GM23338 (cell line): ENCODE results near the gene SHB.

ENCODE experiments used
- CREB1 ChIP-seq: fragments of 250-450 bp; sonication (Bioruptor Pico); IDR thresholded peaks from 2 replicates; pipeline ENCODE4 v1.5.0; 2020; ENCODE audit warnings: low read depth, mild to moderate bottlenecking, moderate library complexity
- EZH2 ChIP-seq: fragments of 200-600 bp; sonication (generic); IDR thresholded peaks from one replicate; pipeline ENCODE4 v1.8.0; 2017; ENCODE audit warnings: antibody characterized with exemption, mild to moderate bottlenecking, low read depth; ENCODE audit not compliant: unreplicated experiment
- EZH2phosphoT487 ChIP-seq: fragments of 200-600 bp; sonication (generic); IDR thresholded peaks from one replicate; pipeline ENCODE4 v1.8.1; 2018; ENCODE audit warnings: antibody characterized with exemption; ENCODE audit not compliant: unreplicated experiment
- NANOG ChIP-seq: IDR thresholded peaks from 2 replicates; pipeline ENCODE4 v1.6.1; 2016; ENCODE audit warnings: antibody characterized with exemption, borderline replicate concordance
- POLR2AphosphoS5 ChIP-seq: IDR thresholded peaks from 2 replicates; pipeline ENCODE4 v1.6.1; 2016; ENCODE audit warnings: antibody characterized with exemption, low read depth
- ZNF331 ChIP-seq: fragments of 250-450 bp; sonication (Bioruptor Pico); IDR thresholded peaks from 2 replicates; pipeline ENCODE4 v1.5.0; 2020; ENCODE audit warnings: low read depth, mild to moderate bottlenecking, moderate library complexity
- TF ChIP-seq, protein P1 (sequence below), 2 experiments: fragments of 200-600 bp in 1 of 2; sonication (generic) in 1 of 2; conservative IDR thresholded peaks; 2 replicates each; pipeline versions ENCODE4 v1.5.1 to v1.6.1; 2016 to 2017; ENCODE audit warnings: antibody characterized with exemption in 2 of 2, low read depth in 2 of 2, mild to moderate bottlenecking in 2 of 2, moderate library complexity in 1 of 2
- TF ChIP-seq, protein P2 (sequence below): IDR thresholded peaks from one replicate; pipeline ENCODE4 v1.6.1; 2018; ENCODE audit warnings: antibody characterized with exemption; ENCODE audit not compliant: unreplicated experiment
- TF ChIP-seq, protein P3 (sequence below): IDR thresholded peaks from 2 replicates; pipeline ENCODE4 v1.6.1; 2016; ENCODE audit warnings: antibody characterized with exemption

DNA sequence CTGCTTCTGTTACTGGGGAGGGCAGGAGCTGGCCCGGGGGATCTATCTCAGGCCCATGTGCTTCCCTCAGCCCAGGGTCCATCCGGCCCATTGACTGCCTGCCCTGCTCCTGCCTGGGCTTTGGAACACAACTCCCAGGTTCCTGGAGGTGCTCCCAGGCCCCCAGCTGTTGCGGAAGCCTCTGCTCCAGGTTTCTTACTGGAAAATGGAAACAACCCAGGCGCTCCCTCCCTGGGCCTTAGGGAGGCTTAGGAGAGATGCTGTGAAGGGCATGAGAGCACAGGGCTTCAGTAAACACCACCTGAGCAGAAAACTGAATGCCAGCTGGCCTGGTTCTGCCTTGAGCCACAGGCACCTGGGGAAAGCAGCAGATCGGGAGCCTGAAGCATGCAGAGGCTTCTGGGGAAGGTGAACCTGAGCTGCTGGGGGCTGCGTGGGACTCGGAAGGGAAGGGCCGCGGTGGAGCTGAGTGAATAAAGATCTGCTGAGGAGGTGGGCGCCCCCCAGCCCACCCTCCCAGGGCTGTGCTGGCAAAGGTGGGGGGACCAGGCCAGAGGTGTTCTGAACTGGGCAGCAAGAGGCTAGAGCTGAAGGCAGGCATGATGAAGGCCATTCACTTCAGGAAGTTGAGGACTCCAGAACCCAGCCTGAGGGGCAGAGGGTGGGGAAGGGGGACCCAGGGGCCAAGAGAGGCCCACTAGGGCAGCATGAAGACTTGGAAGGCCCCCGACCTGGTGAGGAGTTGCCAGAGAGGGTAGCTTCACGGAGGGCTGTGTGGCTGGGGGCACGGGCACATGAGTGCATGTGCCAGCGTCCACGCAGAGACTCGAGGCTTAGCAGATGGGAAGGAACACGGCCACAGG, 64.8 kb downstream of the SHB start:
- TF ChIP-seq, protein P1, sequence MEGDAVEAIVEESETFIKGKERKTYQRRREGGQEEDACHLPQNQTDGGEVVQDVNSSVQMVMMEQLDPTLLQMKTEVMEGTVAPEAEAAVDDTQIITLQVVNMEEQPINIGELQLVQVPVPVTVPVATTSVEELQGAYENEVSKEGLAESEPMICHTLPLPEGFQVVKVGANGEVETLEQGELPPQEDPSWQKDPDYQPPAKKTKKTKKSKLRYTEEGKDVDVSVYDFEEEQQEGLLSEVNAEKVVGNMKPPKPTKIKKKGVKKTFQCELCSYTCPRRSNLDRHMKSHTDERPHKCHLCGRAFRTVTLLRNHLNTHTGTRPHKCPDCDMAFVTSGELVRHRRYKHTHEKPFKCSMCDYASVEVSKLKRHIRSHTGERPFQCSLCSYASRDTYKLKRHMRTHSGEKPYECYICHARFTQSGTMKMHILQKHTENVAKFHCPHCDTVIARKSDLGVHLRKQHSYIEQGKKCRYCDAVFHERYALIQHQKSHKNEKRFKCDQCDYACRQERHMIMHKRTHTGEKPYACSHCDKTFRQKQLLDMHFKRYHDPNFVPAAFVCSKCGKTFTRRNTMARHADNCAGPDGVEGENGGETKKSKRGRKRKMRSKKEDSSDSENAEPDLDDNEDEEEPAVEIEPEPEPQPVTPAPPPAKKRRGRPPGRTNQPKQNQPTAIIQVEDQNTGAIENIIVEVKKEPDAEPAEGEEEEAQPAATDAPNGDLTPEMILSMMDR (conservative IDR thresholded peaks at IDR 0.05; ENCODE audit: low read depth in 2 of 2): no peak
- TF ChIP-seq, protein P2, sequence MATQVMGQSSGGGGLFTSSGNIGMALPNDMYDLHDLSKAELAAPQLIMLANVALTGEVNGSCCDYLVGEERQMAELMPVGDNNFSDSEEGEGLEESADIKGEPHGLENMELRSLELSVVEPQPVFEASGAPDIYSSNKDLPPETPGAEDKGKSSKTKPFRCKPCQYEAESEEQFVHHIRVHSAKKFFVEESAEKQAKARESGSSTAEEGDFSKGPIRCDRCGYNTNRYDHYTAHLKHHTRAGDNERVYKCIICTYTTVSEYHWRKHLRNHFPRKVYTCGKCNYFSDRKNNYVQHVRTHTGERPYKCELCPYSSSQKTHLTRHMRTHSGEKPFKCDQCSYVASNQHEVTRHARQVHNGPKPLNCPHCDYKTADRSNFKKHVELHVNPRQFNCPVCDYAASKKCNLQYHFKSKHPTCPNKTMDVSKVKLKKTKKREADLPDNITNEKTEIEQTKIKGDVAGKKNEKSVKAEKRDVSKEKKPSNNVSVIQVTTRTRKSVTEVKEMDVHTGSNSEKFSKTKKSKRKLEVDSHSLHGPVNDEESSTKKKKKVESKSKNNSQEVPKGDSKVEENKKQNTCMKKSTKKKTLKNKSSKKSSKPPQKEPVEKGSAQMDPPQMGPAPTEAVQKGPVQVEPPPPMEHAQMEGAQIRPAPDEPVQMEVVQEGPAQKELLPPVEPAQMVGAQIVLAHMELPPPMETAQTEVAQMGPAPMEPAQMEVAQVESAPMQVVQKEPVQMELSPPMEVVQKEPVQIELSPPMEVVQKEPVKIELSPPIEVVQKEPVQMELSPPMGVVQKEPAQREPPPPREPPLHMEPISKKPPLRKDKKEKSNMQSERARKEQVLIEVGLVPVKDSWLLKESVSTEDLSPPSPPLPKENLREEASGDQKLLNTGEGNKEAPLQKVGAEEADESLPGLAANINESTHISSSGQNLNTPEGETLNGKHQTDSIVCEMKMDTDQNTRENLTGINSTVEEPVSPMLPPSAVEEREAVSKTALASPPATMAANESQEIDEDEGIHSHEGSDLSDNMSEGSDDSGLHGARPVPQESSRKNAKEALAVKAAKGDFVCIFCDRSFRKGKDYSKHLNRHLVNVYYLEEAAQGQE: no peak
- no peak for TF ChIP-seq EZH2
- TF ChIP-seq POLR2AphosphoS5: no peak
- no peak for TF ChIP-seq CREB1 (CRISPR knock-in tag)
- TF ChIP-seq EZH2phosphoT487: no peak
- TF ChIP-seq, protein P3, sequence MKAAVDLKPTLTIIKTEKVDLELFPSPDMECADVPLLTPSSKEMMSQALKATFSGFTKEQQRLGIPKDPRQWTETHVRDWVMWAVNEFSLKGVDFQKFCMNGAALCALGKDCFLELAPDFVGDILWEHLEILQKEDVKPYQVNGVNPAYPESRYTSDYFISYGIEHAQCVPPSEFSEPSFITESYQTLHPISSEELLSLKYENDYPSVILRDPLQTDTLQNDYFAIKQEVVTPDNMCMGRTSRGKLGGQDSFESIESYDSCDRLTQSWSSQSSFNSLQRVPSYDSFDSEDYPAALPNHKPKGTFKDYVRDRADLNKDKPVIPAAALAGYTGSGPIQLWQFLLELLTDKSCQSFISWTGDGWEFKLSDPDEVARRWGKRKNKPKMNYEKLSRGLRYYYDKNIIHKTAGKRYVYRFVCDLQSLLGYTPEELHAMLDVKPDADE: no peak
- no peak for TF ChIP-seq NANOG
- no peak for TF ChIP-seq ZNF331 (CRISPR knock-in tag)
